ENCODE data around the gene OSBP2.

OSBP2 gene

GRCh38 chr22:30822216-30823014 is 127.7 kb downstream of the OSBP2 start:
- DNase-seq: no peak

- no peak for DNase-seq
These were observed 128.3 kb downstream of the OSBP2 start for GRCh38 chr22:30823015-30823370.

- no peak for DNase-seq
These were observed 129.4 kb downstream of the OSBP2 start for GRCh38 chr22:30824096-30824495.

GRCh38 chr22:30824711-30825110 is 130.0 kb downstream of the OSBP2 start:
- no peak for DNase-seq

GRCh38 chr22:30825711-30826505 is 131.2 kb downstream of the OSBP2 start:
- DNase-seq: no peak

GRCh38 chr22:30826670-30827355 is 132.1 kb downstream of the OSBP2 start:
- no peak for DNase-seq

- no peak for DNase-seq
These were observed 133.0 kb downstream of the OSBP2 start for GRCh38 chr22:30827646-30828045.

- DNase-seq: no peak
These were observed 133.8 kb downstream of the OSBP2 start for GRCh38 chr22:30828187-30829155.

- no peak for DNase-seq
These were observed 135.4 kb downstream of the OSBP2 start for GRCh38 chr22:30829901-30830550.

GRCh38 chr22:30830907-30831306 is 136.2 kb downstream of the OSBP2 start:
- no peak for DNase-seq

- no peak for DNase-seq
These were observed 137.8 kb downstream of the OSBP2 start for GRCh38 chr22:30832407-30832987.

- no peak for DNase-seq
These were observed 138.6 kb downstream of the OSBP2 start for GRCh38 chr22:30833322-30833721.

GRCh38 chr22:30837531-30837930 is 142.9 kb downstream of the OSBP2 start:
- DNase-seq: no peak

- no peak for DNase-seq
These were observed 143.4 kb downstream of the OSBP2 start for GRCh38 chr22:30838111-30838510.

GRCh38 chr22:30841273-30841672 is 146.6 kb downstream of the OSBP2 start:
- DNase-seq: no peak

GRCh38 chr22:30843245-30843644 is 148.6 kb downstream of the OSBP2 start:
- DNase-seq: no peak

GRCh38 chr22:30847583-30847982 is 152.9 kb downstream of the OSBP2 start:
- no peak for DNase-seq

- no peak for DNase-seq
These were observed 160.6 kb downstream of the OSBP2 start for GRCh38 chr22:30855266-30855665.

GRCh38 chr22:30855677-30856518 is 161.2 kb downstream of the OSBP2 start:
- no peak for DNase-seq

- DNase-seq: no peak
These were observed 162.2 kb downstream of the OSBP2 start for GRCh38 chr22:30856741-30857502.

All from NCI-H187 treated with DMSO at 0.1 percent for 48 hours (cell line).